GM18505 (cell line): ENCODE data around the gene PDAP1.
"Not testable (repeated sequence)": the region's sequence is repeated elsewhere in the genome, so short reads cannot be mapped to it uniquely, and the experiment has no call there.

Experiments used
- ATAC-seq: cut with Tn5 transposase; IDR thresholded peaks from one replicate; pipeline ENCODE4 v1.9.1; 2021; ENCODE audit not compliant: unreplicated experiment
- POLR2A ChIP-seq: IDR thresholded peaks from 4 replicates; pipeline ENCODE4 v1.6.1; 2011; ENCODE audit warnings: borderline replicate concordance; ENCODE audit not compliant: insufficient read depth, insufficient read length; ENCODE audit errors: extremely low read depth

PDAP1 gene

DNA sequence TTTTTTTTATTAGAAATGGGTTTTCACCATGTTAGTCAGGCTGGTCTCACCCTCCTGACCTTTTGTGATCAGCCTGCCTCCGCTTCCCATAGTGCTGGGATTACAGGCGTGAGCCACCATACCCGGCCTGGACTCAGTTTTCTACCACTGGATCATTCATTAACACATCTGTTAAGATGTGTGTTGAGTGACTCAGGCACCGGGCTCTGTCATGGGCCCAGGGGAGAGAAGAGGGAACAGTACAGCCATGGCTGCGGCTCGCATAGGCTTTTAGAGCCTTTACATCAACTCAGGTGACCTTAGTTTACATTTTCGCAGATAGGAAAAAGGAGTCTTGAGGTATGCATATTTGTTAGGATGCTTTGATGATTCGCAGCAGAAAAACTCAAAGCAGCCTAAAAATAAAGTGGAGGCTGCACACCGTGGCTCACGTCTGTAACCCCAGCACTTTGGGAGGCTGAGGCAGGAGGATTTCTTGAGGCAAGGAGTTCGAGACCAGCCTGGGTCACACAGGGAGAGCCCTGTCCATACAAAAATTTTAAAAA is 36.9 kb downstream of the PDAP1 start:
- no peak for ATAC-seq
- no peak for TF ChIP-seq POLR2A

- ATAC-seq, result no peak
- TF ChIP-seq POLR2A, result no peak
Observed at GRCh38 chr7:99369767-99370391, 38.5 kb downstream of the PDAP1 start.

- no peak for ATAC-seq
- TF ChIP-seq POLR2A, result no peak
Observed at GRCh38 chr7:99368750-99369389, 39.5 kb downstream of the PDAP1 start.

- no peak for TF ChIP-seq POLR2A
- no peak for ATAC-seq
Observed at GRCh38 chr7:99366646-99367045, 41.8 kb downstream of the PDAP1 start.

GRCh38 chr7:99365318-99366141 is 42.9 kb downstream of the PDAP1 start:
- no peak for TF ChIP-seq POLR2A
- ATAC-seq, result no peak

- no peak for ATAC-seq
- TF ChIP-seq POLR2A, result no peak
Observed at GRCh38 chr7:99363286-99363685, 45.1 kb downstream of the PDAP1 start.

DNA sequence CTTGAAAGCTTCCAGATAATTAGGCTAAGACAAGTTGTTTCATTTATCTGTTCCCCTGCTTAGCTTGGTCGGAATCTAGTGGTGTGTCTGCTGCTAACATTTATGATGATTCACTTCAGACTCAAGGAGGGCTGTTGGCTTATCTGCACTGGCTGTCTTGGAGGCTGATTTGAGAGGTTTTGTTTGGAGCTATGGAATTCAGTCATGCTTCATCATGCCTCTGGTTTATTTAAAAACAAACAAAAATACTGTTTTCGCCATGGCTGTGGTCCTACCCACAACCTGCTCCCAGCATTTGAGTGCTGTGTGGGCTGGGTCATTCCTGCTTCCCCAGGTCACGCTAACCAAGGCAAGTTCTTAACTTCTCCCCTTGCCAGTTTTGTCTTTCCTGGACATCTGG is 45.6 kb downstream of the PDAP1 start:
- TF ChIP-seq POLR2A, result no peak

GRCh38 chr7:99359465-99360154 is 48.8 kb downstream of the PDAP1 start:
- no peak for ATAC-seq
- no peak for TF ChIP-seq POLR2A

More for the DNA sequence above, 45.6 kb downstream of the PDAP1 start:
- no peak for ATAC-seq

- not testable (repeated sequence) for ATAC-seq
Observed at GRCh38 chr7:99358521-99358920, 49.9 kb downstream of the PDAP1 start.

- TF ChIP-seq POLR2A, result no peak
- ATAC-seq, result no peak
Observed at GRCh38 chr7:99357701-99358490, 50.5 kb downstream of the PDAP1 start.

DNA sequence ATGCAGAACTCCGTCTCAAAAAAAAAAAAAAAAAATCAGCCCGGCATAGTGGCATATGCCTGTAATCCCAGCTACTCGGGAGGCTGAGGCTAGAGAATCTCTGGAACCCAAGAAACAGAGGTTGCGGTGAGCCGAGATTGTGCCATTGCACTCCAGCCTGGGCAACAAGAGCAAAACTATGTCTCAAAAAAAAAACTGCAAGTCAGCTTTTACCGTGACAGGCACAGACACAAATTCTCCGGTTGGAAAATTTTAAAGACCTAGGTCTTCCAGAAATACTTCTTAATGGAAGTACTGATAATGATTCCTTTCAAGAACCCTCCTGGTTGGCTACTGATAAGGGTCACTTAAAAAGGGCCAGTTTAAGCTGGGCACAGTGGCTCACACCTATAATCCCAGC is 53.3 kb downstream of the PDAP1 start:
- no peak for TF ChIP-seq POLR2A
- ATAC-seq, result no peak

- no peak for ATAC-seq
- TF ChIP-seq POLR2A, result no peak
Observed at GRCh38 chr7:99352247-99352646, 56.1 kb downstream of the PDAP1 start.

GRCh38 chr7:99350641-99351040 is 57.8 kb downstream of the PDAP1 start:
- not testable (repeated sequence) for ATAC-seq
